HUES64 (cell line): ENCODE results near the gene AGPAT4.

Experiments used
- H3K27ac ChIP-seq: 2 replicates; pipeline ENCODE4 v1.7.0; 2013; ENCODE audit warnings: low read depth, low read length, inconsistent platforms
- H3K27me3 ChIP-seq: 2 replicates; pipeline ENCODE4 v1.6.1; 2013; ENCODE audit warnings: mild to moderate bottlenecking, low read length; ENCODE audit not compliant: insufficient read depth
- H3K36me3 ChIP-seq: 2 replicates; pipeline ENCODE4 v1.6.1; 2013; ENCODE audit warnings: mild to moderate bottlenecking, low read length; ENCODE audit not compliant: insufficient read depth
- H3K4me1 ChIP-seq: 2 replicates; pipeline ENCODE4 v1.6.1; 2013; ENCODE audit warnings: mild to moderate bottlenecking, low read length, moderate library complexity; ENCODE audit not compliant: insufficient read depth
- H3K4me3 ChIP-seq: 2 replicates; pipeline ENCODE4 v1.5.1; 2013; ENCODE audit warnings: mild to moderate bottlenecking, low read length, moderate library complexity
- H3K9ac ChIP-seq: 2 replicates; pipeline ENCODE4 v1.6.1; 2013; ENCODE audit warnings: mild to moderate bottlenecking, low read depth, low read length
- H3K9me3 ChIP-seq: 2 replicates; pipeline ENCODE4 v1.6.1; 2013; ENCODE audit warnings: low read depth, low read length; ENCODE audit not compliant: insufficient read depth
- WGBS: fragments of 150-250, 120-280 bp; methylation state at CpG from one replicate; pipeline ENCODE4 v1.1.7; 2013; ENCODE audit warnings: missing lambda C conversion rate; 5-methylcytosine and 5-hydroxymethylcytosine counted together

AGPAT4 gene

DNA sequence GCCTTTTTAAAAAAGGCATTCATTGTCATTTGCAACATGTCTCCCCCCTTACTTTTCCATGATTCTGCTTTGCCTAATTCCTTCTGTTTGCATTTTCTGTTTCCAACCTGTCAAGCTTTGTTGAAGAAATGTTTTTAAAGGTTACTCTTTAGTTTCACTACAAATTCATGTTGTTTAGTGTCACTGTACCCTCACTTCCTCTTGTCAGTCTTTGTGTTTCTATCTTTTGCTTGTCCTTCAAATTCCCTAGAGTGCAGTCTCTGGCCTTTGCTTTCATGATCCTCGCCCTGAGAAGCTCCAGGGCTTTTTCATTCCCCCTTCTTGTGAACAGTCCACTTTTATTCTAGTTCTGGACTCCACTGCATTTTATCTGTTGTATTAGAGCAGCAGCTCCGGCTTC is 191.6 kb downstream of the AGPAT4 start:
- no peaks in the 10 kb centered on the region for H3K9me3 ChIP-seq
- H3K4me1 ChIP-seq, result no peaks in the 10 kb centered on the region
- WGBS, result 93% methylated on average over 2 of the region's 2 CpGs
- H3K27ac ChIP-seq, result no peak overlapping the region
- no peaks in the 10 kb centered on the region for H3K27me3 ChIP-seq
- peaks cover 71% of the 10 kb centered on the region for H3K36me3 ChIP-seq
- no peak overlapping the region for H3K9ac ChIP-seq
- no peak overlapping the region for H3K4me3 ChIP-seq

GRCh38 chr6:161080263-161080970 is 193.4 kb downstream of the AGPAT4 start:
- no peaks in the 10 kb centered on the region for H3K9me3 ChIP-seq
- H3K4me3 ChIP-seq, result no peak overlapping the region
- peaks cover 67% of the 10 kb centered on the region for H3K36me3 ChIP-seq
- WGBS, result 95% methylated on average over 12 of the region's 12 CpGs
- H3K27me3 ChIP-seq, result no peaks in the 10 kb centered on the region
- H3K27ac ChIP-seq, result no peak overlapping the region
- no peaks in the 10 kb centered on the region for H3K4me1 ChIP-seq
- no peak overlapping the region for H3K9ac ChIP-seq
